A673 (cell line): ENCODE results near the gene CDC42BPB.

ENCODE experiments used
- EZH2 ChIP-seq: fragments of 200-600 bp; sonication (generic); IDR thresholded peaks from 2 replicates; pipeline ENCODE4 v1.6.1; 2017; ENCODE audit warnings: borderline replicate concordance, low read depth, mild to moderate bottlenecking, mixed read lengths, antibody characterized with exemption, low read length; ENCODE audit not compliant: poor library complexity, severe bottlenecking
- TF ChIP-seq, protein P1 (sequence below): fragments of 300-800, 200-600 bp; sonication (generic); conservative IDR thresholded peaks from 2 replicates; pipeline ENCODE4 v1.5.1; 2017; ENCODE audit warnings: low read depth, mild to moderate bottlenecking, antibody characterized with exemption, low read length, moderate library complexity, mixed read lengths

DNA sequence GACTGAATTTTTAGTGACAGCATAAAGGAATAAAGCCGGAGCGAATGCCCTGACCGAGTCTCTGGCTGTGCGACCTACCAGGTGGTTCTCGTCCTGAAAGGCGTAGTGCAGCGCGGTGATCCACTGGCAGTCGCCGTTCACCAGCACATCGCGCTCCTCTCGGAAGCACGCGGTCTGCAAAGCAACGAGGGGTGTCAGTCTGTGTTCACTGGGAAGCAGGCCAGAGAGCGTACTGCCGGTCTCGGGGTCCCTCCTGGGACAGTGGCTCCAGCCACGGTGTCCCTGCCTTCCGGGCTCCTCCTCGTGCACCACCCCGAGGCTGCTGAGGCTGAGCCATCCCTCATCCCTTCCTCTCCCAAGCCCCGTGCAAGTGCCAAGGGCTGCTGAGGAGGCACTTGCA is 53.5 kb downstream of the CDC42BPB start:
- TF ChIP-seq, protein P1, sequence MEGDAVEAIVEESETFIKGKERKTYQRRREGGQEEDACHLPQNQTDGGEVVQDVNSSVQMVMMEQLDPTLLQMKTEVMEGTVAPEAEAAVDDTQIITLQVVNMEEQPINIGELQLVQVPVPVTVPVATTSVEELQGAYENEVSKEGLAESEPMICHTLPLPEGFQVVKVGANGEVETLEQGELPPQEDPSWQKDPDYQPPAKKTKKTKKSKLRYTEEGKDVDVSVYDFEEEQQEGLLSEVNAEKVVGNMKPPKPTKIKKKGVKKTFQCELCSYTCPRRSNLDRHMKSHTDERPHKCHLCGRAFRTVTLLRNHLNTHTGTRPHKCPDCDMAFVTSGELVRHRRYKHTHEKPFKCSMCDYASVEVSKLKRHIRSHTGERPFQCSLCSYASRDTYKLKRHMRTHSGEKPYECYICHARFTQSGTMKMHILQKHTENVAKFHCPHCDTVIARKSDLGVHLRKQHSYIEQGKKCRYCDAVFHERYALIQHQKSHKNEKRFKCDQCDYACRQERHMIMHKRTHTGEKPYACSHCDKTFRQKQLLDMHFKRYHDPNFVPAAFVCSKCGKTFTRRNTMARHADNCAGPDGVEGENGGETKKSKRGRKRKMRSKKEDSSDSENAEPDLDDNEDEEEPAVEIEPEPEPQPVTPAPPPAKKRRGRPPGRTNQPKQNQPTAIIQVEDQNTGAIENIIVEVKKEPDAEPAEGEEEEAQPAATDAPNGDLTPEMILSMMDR, result no peak
- TF ChIP-seq EZH2, result no peak
